SK-N-MC (cell line): Measurements from ENCODE around the gene MRGPRD.

Source experiments
- EZH2 ChIP-seq: fragments of 200-600 bp; sonication (generic); IDR thresholded peaks from one replicate; pipeline ENCODE4 v1.6.1; 2017; ENCODE audit warnings: antibody characterized with exemption
- POLR2AphosphoS5 ChIP-seq: IDR thresholded peaks from 2 replicates; pipeline ENCODE4 v1.6.1; 2012; ENCODE audit warnings: mild to moderate bottlenecking, low read depth, low read length, borderline replicate concordance

- no peak for TF ChIP-seq EZH2
- no peak for TF ChIP-seq POLR2AphosphoS5
These were observed 1.3 kb upstream of the MRGPRD start for GRCh38 chr11:68982134-68982533.
